Stimulated activated CD4-positive, alpha-beta T cell treated with anti-CD3 and anti-CD28 coated beads, Interleukin-4, amount 100 ng/mL, for 4 hours (primary cell): ENCODE measurements around the gene ARHGEF10L.
"Not testable (repeated sequence)": the region's sequence is repeated elsewhere in the genome, so short reads cannot be mapped to it uniquely, and the experiment has no call there.

ENCODE experiments used
- DNase-seq, 2 experiments: peaks; one replicate each; pipeline ENCODE4 v3.0.0-alpha.2; 2020

ARHGEF10L gene

DNA sequence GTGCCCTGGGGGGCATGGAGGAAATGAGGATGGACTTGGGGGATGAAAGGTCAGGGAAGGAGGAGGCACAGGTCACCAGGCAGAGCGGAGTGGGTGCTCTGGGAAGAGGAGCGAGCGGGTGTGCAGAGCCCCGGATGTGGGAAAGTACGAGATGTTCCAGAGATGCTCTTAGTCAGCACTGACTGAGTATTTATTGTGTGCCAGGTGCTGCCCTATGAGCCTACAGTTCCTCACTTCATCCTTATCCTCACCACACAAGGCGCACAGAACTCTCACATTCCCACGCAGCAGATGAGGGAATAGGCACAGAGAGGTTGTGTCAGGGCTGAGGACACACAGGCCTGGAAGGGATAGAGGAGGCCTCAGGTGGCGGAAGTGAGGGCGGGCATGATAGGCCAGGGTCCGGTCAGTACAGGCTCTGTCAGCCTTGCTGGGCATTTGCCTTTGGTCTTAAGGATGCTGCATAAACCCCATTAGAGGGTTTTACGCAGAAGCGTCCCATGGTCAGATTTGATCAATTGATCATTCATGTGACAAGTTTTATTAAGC lies 77.3 kb downstream of the ARHGEF10L start:
- DNase-seq = no peak

DNA sequence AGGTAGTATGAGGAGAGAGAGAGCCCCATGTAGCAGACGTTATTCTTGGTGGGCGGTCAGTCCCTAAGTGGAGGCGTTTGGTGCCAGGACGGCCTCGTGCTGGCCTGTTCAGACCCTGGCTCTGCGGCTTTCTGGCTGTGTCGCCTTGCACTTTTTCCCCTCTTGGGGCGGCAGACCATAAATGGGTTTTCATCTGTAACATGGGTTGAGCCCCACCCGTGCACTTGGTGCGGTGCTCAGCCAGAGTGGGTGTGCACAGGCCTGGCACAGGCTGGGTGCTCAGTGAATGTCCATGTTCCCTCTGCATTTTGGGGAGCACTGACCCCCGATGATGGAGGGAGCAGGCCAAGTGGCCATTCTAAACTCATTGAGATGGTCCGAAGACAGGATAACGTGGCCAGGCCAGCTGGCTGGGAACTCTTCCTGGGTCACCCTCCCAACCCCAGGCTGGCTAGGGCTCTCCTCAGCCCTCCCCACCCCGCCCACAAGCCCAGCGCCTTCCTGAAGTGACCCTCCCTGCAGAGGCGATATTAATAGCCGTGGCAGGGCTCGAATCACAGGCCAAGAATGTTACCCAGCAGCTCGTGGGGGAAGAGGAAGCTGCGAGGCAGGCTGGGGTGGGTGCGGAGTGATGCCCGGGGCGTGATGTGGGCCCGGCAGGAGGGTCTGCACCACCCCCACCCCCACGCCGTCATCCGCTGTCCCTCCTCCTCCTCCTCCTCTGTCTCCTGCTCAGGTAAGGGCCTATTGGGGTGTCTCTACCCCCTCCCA lies 78.5 kb downstream of the ARHGEF10L start:
- no peak for DNase-seq

DNA sequence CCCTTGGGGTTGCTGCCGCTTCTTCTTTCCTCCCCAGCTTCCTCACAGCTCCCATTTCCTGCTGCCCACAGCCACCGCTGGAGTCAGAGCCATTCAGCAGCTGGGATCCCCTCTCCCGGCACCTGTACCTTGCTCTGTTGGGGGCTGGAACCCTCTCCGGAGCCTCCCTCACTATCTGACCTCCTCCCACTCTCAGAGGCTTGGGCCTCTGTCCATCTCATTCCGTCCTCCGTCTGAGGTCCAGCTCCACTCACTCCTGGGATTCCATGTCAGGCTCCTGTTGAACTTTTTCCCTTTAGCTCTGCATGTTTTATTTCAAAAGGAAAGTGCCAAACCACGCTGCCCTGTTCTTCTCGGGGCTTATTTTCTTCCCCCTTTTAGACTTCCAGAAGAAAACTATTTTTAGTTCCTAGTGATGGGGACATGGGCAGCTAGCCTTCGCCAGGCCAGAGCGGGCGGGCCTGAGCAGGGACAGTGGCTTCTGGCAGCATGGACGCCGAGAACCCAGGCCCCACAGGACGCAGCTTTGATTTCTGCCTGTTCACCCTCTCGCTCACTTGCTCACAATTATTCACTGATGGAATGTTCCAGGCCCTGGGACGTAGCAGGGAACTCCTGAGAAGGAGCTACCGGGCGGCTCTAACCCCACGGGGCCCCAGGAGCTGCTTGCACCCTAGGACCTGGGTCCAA lies 79.2 kb downstream of the ARHGEF10L start:
- DNase-seq = no peak

DNA sequence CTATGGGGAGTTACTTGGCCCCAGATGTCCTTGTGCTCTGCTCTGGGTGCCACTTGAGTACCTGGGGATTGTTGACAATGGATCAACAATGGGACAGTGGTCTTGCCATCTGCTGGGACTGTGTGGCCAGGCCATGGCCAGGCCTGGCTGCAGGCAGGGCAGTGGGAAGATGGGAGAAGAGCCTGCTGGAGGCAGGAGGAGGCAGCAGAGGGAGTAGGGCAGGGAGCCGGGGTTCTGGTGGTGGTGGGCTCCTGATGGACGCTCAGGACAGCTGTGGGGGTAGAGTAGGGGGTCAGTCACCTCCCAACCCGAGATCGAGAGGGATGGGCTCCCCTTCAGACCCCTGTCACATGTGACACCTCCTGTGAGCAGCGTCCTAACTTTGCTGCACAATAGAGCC lies 81.0 kb downstream of the ARHGEF10L start:
- DNase-seq = no peak

DNA sequence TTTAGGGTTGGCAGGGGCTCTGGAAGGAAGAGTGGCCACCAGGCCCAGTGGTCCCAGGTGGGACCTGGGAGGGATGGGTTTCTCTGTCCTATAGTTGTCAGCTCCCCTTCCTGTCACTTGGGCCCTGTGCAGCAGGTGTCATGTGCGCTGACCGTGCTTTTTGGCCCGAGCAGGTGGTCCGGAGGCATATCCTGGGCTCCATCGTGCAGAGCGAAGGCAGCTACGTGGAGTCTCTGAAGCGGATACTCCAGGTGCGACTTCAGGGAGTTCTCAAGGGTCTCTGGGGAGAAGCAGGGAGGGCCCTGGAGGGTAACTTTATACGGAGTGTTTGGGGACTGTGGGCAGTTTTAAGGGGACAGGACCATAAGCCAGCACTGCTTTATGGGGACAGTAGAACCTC lies 82.2 kb downstream of the ARHGEF10L start:
- DNase-seq = no peak

DNA sequence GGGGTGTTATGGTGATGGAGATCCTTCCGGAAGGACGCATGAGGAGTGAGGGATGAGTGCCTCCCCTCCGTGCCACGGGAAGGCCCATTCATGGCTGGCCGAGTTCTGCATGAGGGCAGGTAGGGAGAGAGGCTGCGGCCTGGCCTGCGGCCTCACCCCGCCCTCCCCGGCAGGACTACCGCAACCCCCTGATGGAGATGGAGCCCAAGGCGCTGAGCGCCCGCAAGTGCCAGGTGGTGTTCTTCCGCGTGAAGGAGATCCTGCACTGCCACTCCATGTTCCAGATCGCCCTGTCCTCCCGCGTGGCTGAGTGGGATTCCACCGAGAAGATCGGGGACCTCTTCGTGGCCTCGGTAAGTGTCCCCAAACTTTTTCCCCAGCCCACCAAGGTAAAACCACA lies 83.3 kb downstream of the ARHGEF10L start:
- DNase-seq = no peak

DNA sequence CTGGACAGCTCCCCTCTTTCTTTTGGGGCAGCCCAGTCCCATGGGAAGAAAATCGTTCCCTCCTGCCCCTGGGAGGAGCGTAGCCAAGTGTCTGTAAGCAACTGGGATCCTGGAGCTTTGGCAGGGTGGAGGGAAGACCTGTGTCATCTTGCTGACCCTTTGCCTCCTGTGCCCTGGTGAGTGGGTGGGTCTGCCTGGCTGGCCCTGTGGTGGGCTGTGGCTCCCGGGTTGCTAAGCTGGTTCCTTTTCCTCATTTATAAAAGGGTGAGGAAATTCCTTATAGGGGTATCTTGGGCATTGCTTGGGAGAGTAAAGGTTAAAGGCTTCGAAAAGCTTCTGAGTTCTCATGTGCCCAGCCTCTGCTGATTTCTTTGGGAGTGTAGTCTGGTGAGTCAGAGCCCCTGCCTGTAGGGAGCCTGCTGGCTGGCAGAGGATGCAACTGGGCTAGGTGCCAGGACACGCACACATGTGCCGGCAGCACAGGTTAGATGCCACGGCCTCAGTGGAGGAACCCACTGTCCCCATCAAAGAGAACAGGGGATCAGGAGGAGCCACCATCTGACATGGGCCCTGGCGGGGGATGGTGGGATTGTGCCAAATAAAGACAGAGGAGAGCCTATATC lies 85.2 kb downstream of the ARHGEF10L start:
- no peak for DNase-seq

DNA sequence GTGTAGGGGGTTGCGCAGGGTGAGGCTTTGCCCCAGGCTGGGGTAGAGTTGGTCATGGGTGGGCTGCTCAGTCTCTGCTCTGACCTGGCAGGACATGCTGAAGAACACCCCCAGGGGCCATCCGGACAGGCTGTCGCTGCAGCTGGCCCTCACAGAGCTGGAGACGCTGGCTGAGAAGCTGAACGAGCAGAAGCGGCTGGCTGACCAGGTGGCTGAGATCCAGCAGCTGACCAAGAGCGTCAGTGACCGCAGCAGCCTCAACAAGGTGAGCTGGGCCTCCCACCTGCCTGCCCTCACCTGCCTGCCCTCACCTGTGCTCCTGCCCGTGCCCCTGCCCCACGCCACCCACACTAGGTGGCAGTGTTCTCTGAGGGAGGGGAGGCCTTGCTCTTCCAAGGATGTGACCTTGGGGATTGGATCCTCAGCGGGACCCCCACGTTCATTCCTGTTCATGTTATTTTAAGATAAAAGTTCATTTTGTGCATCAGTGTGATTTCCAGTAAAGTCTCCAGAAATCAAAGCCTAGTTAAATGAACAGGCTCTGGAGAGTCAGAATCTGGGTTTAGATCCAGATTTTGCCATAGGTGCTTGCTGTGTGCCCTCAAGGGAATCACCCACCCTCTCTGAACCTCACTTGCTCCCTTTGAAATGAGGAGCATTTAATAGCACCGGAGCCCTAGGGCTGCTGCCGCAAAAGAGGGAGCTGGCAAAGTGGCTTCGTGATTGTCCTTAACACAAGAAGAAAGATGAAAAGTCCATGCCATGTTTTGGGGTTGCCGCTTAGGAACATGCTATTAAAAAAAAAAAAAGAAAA lies 87.9 kb downstream of the ARHGEF10L start:
- no peak for DNase-seq

DNA sequence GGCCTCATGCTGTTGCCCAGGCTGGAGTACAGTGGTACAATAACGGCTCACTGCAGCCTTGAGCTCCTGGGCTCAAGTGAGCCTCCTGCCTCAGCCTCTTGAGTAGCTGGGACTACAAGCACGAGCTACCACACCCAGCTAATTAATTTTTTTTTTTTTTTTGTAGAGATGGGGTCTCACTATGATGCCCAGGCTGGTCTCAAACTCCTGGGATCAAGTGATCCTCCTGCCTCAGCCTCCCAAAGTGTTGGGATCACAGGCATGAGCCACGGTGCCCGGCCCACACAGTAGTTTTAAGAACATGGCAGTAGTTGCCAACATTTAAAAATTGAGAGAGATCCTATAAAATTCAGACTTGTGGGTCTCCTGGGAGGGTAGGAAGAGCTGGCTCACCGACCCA lies 89.5 kb downstream of the ARHGEF10L start:
- not testable (repeated sequence) for DNase-seq

DNA sequence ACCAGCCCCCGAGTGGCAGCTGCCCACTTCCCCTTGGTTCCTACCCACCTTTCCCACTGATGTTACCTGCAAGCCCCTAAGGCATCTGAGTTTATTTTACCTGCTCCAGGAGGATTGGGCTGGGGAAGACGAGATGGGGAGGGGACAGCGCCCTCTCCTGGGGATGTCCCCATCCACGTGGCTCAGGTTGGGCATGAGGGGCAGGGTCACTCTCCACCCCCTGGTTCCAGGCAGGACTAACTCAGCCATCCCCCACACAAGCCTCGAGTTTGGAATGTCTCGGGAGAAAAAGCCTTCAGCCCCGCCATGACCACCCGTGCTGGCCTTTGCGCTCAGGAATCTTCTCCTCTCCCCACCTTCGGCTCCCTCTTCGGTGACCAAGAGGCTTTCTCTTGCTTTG lies 90.0 kb downstream of the ARHGEF10L start:
- DNase-seq = no peak

DNA sequence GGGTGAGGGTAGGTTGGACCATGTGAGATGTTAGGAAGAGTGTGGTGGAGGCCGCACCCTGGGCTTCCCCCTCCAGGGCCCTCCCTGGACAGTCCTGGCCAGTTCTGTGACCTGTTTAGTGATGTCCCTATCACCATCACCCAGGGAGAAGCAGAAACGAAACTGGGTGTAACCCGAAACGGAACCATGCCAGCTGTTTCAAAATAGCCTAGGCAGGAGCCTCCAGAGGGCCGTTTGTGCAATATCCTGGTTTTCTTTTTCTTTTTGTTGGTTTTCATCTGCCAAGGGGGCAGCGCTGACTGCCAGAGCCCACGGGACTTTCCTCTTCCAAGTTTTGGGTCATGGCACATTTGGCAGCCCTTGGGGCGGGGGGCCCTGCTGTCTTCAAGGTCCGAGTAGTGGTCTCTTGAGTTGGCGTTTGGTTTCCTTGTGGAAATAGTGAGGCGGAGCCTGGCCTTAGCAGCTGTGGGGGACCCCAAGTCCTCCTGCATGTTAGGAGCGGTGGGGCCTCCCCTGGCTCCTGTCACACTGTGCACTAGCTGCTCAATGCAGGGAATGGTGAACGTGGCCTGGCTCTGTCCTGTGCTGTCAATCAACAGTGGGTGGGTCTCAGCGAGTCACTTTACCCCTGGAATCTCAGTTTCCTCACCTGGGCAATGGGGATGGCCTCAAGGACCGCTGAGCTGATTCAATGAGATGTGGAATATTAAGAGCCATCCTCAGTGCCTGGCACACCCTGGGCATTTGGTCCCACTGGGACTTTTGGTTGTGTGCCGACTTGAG lies 90.7 kb downstream of the ARHGEF10L start:
- DNase-seq = no peak

DNA sequence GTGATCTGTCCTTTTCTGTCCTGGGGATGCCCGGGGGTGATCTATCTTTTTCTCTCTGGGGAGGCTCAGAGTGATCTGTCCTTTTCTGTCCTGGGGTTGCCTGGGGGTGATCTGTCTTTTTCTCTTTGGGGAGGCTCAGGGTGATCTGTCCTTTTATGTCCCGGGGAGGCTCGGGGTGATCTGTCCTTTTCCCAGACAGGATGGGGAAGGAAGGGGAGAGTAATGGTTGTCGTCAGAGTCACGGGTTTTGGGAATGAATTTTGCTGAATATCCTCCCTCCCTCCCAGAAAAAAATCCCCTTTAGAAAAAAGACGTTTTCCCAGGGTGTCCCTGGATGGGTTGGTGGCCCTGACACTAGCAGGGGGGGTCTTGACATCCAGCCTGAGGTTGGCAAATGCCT lies 91.5 kb downstream of the ARHGEF10L start:
- DNase-seq = no peak

DNA sequence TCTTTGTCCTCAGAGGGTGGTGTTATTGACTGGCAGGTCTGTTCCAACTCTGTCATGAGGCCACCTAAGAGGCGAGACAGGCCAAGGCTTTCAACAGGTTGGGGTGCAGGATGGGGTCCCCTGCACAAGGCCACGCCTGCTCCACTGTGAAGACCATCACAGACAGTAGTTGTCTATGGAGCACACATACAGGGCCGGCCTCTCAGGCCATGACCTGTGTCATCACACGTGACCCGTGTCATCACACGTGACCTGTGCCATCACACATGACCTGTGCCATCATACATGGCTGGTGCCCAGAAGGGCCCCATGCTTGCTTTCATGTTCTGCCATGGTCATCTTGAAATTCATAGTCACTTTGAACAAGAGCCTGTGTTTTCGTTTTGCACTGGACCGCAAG lies 91.9 kb downstream of the ARHGEF10L start:
- DNase-seq = no peak

DNA sequence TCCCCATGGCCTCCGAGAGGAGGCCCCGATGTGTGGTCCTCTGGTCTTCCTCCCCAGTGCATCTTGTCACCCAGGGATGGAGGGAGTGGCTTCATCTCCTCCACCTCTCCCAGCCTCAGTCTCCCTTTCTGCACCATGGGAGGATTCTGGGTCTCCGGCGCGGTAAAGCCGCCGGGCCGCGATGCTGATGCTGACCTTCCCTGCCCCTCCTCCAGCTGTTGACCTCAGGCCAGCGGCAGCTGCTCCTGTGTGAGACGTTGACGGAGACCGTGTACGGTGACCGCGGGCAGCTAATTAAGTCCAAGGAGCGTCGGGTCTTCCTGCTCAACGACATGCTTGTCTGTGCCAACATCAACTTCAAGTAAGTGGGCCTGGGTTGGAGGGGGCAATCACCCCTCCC lies 92.6 kb downstream of the ARHGEF10L start:
- DNase-seq = no peak

DNA sequence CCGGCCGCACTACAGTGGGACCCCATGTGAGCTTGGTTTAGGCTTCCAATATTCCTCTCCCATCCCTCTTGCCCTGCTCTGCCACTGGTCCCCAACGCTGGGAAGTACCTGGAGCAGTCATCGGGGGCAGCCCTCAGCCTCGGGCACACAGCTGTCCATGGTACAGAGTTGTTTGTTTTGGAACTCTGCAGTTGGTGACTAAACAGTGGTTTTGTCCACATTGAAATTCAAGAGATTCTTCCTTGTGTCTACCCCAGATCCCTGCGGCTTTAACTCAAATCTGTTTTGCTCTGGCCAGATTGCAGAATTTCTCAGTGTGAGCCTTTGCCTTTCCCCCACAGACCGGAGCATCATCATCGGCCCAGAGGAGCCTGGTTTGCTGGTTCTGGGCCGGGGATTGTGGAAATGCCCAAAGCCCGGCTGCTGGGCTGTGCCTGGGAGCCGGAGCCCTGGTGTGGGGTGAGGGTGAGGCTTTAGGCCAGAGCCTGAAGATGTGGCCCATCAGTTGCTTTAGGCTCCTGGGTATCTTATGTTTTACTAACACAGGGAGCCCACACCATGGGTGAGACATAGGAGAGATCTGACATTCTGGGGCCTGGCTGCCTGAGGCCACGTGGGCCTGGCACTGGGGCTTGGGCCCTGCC lies 93.2 kb downstream of the ARHGEF10L start:
- no peak for DNase-seq

DNA sequence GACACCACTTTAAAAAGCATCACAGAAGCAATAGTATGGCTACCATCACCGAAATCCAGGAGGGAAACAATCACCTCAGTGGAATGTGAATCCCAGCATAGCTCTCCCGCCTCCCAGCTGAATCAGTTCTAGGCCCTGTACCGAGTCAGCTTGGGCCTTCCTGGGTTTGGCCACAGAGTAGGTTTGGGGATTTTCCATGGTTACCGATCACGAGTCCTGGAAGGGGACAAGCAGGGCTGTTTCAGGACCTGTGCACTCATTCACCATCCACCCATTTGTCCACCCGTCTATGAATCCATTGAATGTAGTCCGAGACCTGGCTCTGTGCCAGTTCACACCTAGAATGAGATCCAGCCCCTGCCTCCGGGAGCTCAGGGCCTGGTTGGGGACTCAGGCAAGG lies 94.2 kb downstream of the ARHGEF10L start:
- no peak for DNase-seq

DNA sequence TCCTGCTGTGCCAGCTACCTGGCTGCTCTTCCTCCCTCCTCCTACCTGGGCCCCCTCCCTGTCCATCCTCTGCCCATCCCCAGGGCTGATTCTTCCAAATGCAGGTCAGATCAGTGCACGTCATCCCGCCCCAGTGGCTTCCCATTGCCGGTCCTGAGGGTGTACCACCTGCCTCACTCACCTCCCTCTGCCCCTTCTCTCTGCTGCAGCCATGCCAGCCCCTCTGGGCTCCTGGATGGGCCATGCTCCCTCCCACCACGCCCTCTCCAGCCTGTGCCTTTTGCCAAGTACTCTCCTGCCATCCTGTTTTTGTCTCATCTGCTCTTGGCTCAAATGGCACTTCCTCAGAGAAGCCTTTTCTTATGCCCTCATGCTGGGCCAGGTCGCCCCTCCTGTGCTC lies 95.8 kb downstream of the ARHGEF10L start:
- no peak for DNase-seq

DNA sequence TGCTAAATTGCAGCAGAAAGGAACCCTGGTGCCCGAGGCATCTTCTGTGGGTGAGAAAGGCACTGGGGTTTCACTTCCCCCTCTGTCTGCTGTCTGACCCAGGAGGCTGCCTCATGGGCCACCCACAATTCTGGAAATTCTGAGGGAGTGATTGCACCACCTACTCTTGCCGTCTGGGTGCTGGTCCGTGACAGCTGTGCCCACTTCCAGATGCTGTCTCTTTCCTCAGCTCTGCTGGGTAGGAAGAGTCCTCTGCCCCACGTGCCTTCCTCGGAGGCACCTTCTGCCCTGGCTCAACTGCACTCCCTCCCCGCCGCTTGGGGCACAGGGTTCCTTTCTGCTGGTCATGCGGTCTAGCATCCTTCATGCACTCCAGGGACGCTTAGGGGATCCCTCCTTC lies 96.3 kb downstream of the ARHGEF10L start:
- no peak for DNase-seq

DNA sequence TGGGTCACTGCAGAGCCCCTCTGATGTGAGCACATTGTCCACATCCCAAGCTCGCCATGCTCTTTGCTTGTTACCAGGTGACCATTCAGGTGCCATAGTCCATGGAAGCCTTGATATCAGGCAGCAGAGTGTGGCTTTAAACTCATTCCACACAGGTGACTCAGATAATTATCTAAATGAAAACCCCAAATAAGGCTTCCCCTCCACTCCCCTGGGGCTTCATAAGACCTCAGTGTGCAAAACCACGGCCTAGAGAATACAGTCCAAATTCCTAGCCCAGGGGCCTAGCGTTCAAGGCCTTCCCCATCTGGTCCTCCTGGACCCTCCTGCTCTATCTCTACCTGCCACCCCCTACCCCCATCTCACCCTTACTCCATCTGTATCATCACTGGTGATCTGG lies 97.1 kb downstream of the ARHGEF10L start:
- no peak for DNase-seq

DNA sequence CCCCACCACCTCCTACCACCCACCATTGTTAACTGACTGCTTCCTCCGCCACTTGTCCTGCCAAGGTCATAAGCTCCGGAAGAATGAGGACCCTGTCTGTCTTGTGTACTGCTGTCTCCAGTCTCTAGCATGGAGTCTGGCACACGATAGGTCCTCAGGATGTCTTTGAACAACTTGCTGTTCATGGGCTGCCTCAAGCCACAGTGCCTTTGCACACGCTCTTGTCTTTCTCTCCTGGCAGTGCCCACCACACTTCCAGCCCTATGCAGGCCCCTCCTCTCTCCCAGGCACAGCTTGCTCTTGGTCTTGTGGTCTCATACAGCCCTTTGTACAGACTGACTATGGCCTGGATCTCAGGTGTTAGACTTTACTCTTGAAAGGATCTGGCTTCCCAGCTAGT lies 97.6 kb downstream of the ARHGEF10L start:
- no peak for DNase-seq

DNA sequence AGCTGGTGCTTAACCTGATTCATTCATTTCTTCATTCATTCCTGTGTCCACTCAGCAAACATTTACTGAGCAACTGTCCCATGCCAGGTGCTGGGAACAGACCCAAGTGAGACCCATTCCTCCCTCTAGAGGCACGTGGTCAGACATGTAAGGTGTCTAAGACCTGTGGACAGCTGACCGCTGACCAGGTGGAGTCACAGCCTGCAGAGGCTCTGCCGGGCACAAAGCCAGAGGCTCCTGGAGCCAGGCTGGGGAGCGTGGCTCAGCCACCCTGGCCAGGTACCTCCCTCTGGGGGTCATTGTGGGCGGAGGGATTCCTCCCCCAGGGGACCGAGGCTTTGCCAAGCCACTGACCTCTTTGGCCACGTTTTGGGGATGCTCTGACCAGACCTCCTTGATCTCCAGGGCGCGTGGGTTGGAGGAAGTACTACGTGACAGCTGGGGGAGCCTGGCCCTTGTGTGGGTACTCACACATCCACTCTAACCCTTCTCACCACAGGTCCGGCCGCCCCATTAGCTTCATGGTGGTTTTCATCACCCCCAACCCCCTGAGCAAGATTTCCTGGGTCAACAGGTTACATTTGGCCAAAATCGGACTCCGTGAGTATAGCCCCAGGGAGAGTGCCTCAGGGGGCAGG lies 100.3 kb downstream of the ARHGEF10L start:
- no peak for DNase-seq
